Measurements from ENCODE around the gene SNHG17. TPM values are rescaled to one million over a fixed set of nuclear protein-coding genes. Genes with fewer than 3 reads are reported as not detected.
A peak's percentile ranks its signal among the peaks of the same experiment; 100 is the strongest.

SNHG17 gene
- total and polyA plus RNA-seq, 9 of the 15 experiments (the other 6 are each of a cell fraction or from before 2014, with no cell fraction given): 29.8 to 106 (median 57.7) TPM

- TF ChIP-seq ZBTB26 (CRISPR knock-in tag; IDR thresholded peaks at IDR 0.05) (no peak), ZC3H4 (CRISPR knock-in tag; IDR thresholded peaks at IDR 0.05; ENCODE audit: borderline replicate concordance) (0 out of 2 replicates have a peak, but pooled peaks have one; percentile 19), ZKSCAN3 (CRISPR knock-in tag; IDR thresholded peaks at IDR 0.05) (no peak), KDM1A (IDR thresholded peaks at IDR 0.05) (no peak), HOXB6 (CRISPR knock-in tag; IDR thresholded peaks at IDR 0.05; ENCODE audit: borderline replicate concordance) (no peak), SIN3A (IDR thresholded peaks at IDR 0.05; ENCODE audit: borderline replicate concordance in 2 of 2, control insufficient read depth in 1 of 2, low read depth in 2 of 2, low read length in 2 of 2) (no peak), PKNOX1 (IDR thresholded peaks at IDR 0.05) (no peak), ZNF146 (CRISPR knock-in tag; IDR thresholded peaks at IDR 0.05; ENCODE audit: unreplicated experiment) (no peak), ZBTB1 (CRISPR knock-in tag; IDR thresholded peaks at IDR 0.05; ENCODE audit: borderline replicate concordance, low read depth) (0 out of 2 replicates have a peak, but pooled peaks have one; percentile 10), E2F1 (CRISPR knock-in tag; IDR thresholded peaks at IDR 0.05) (no peak), RB1 (IDR thresholded peaks at IDR 0.05; ENCODE audit: low read depth) (no peak), RBM39 (optimal IDR thresholded peaks at IDR 0.05; ENCODE audit: low read depth, low read length) (no peak)
Measured at GRCh38 chr20:38434301-38434741, 807 bp downstream of the SNHG17 start (continued).

Measured in K562 (cell line).